Embryonic facial prominence (tissue), 1 donor: Measurements from ENCODE around the gene EPOP.
"Not testable (repeated sequence)": the region's sequence is repeated elsewhere in the genome, so short reads cannot be mapped to it uniquely, and the experiment has no call there.

Source experiments
- DNase-seq: peaks from one replicate; pipeline ENCODE4 v3.0.0-alpha.2; 2016; ENCODE audit errors: extremely low spot score

Gene EPOP

DNA sequence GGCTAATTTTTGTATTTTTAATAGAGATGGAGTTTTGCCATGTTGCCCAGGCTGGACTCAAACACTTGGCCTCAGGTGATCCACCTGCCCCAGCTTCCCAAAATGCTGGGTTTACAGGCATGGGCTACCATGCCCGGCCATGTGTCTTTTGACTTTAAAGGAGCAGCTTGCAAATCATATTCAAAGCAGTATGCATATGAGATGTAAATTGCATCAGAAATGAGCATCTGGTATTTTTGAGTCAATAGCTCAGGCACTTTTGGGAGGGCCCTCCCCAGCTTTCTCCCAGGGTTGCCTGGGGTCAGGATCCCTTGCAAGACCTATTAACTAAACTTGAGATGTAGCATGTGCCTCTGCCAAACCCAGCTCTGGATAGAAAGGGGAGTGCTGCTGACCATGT, 21.5 kb downstream of the EPOP start:
- no peak for DNase-seq

DNA sequence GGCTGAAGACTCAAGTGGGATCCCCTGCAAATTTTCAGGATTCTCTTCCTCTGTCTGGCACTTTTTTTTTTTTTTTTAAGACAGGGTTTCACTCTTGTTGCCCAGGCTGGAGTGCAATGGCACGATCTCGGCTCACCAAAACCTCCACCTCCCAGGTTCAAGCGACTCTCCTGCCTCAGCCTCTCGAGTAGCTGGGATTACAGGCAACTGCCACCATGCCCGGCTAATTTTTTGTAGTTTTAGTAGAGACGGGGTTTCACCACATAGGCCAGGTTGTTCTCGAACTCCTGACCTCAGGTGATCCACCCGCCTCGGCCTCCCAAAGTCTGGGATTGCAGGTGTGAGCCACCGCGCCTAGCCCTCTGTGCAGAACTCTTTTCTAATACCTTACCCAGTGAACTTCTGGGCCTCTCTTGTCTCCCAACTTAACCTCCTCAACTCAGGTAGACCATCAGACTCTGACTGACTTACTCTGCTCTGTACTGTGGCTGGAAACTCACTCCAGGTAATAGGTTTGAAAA, 24.0 kb downstream of the EPOP start:
- DNase-seq: not testable (repeated sequence)

DNA sequence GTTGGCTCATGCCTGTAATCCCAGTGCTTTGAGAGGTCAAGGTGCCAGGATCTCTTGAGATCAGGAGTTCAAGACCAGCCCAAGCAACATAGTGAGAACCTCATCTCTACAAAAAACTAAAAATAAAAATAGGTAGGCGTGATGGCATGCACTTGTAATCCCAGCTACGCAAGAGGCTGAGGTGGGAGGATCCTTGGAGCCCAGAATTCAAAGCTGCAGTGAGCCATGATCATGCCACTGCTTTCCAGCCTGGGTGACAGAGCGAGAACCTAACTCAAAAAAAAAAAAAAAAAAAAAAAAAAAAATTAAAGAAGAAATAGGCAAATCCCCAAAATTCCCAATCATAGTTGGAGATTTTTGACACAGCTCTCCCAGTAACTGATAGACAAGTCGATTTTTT, 36.8 kb downstream of the EPOP start:
- no peak for DNase-seq

DNA sequence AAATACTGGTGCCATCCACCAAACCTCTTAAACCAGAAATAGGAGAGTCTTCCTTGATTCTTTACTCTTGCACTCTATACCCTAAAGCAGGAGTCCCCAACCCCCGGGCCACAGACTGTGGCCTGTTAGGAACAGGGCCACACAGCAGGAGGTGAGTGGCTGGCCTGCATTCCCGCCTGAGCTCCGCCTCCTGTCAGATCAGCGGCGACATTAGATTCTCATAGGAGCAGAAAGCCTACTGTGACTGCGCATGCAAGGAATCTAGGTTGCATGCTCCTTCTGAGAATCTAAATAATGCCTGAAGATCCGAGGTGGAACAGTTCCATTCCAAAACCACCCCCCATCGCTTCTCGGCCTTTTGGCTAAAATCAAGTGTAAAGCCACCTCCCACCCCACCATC, 38.7 kb downstream of the EPOP start:
- no peak for DNase-seq

DNA sequence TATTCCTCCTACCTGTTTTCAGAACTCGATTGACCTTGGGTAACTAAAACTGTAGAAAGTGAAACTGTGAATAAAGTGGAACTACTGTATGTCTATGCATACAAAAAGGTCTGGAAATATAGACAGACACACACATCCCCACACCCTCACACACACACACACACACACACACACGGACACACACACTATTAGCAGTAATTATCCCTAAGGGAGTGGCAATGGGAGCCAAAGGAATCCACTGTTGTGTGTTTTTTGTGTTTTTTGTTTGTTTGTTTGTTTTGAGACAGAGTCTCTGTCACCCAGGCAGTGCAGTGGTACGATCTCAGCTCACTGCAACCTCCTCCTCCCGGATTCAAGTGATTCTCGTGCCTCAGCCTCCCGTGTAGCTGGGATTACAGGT, 42.4 kb downstream of the EPOP start:
- DNase-seq: no peak

DNA sequence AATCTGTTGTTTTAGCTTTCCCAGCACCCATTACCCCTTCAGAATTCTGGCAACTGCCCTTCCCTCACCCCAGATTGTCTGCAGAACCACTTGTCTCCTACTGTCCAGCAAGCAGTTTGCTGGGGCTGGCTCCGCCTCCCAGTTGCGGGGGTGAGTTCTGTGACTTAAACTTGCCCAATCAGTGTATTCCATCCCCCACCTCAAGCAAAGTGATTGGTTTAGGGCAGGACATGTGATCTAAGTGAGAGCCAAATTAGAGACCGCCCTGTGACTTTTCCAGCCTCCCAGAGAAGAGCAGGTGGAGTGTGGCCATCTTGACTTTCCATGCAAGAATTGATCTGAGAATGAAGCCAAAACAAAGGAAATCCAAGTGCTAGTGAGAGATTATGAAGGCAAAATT, 46.3 kb downstream of the EPOP start:
- no peak for DNase-seq

DNA sequence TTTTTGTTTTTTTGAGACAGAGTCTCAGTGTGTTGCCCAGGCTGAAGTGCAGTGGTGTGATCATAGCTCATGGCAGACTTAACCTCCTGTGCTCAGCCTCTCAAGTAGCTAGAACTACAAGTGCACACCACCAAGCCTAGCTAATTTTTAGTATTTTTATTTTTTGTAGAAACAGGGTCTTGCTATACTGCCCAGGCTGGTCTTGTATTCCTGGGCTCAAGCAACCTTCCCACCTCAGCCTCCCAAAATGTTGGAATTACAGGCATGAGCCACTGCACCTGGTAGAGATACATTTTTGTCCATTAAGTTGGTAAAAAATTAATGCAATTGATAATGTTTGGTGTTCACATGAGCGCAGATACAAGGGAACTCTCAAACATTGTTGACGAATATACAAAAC, 46.8 kb downstream of the EPOP start:
- DNase-seq: no peak

DNA sequence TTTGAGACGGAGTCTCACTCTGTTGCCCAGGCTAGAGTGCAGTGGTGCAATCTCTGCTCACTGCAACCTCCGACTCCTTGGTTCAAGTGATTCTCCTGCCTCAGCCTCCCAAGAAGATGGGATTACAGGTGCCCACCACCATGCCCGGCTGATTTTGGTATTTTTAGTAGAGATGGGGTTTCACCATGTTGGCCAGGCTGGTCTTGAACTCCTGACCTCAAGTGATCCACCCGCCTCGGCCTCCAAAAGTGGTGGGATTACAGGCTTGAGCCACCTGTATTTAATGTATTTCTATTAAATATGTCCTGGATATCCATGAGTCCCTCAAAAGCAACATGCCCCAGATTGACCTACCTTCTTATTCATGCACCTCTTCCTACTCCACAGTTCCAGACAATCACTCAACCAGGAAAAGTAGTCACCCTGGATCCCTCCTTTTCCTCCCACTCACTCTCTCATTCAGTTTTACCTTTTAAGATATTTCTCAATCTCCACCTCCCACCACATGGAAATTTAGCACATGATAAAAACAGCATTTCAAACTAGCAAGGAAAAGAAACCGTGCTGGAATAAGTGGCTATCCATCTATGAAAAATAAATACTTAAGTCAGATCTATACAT, 48.0 kb downstream of the EPOP start:
- DNase-seq: not testable (repeated sequence)

DNA sequence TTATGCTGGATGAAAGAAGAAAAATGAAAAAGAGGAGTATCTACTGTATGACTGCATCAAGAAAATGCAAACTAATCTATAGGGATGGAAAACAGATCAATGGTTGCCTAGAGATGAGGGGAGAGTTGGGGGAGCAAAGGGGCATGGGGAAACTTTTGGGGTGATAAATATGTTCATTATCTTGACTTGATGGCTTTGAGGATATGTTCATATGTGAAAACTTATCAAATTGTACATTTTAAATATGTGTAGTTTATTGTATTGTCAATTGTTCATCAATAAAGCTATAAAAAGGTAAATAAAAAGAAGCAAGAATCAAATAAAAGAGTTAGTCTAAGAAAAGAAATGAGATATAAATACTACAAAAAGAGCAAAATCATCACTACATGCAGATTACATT, 49.3 kb downstream of the EPOP start:
- DNase-seq: no peak

DNA sequence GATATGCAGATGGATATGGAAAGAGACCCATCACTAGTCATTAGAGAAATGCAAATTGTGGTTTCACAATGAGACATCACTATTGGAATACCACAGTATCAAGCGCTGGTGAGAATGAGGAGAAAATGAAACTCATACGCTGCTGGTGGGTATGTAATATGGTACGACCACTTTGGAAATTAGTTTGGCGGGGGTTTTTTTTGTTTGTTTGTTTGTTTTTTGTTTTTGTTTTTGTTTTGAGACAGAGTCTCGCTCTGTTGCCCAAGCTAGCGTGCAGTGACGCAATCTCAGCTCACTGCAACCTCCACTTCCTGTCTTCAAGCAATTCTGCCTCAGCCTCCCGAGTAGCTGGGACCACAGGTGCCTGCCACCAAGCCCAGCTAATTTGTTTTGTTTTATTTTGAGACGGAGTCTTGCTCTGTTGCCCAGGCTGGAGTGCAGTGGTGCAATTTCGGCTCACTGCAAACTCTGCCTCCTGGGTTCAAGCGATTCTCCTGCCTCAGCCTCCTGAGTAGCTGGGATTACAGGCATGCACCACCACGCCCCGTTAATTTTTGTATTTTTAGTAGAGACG, 49.9 kb downstream of the EPOP start:
- not testable (repeated sequence) for DNase-seq
